Ramos (cell line): Measurements from ENCODE around the gene HEYL.

Source experiments
- in situ Hi-C: fragments of 300-500 bp; cut with MboI; formaldehyde crosslinking; loops from one replicate; pipeline ENCODE4 v1.14.3; 2022; ENCODE audit warnings: low sequenced_read_pairs; ENCODE audit not compliant: unreplicated experiment

The HEYL gene

DNA sequence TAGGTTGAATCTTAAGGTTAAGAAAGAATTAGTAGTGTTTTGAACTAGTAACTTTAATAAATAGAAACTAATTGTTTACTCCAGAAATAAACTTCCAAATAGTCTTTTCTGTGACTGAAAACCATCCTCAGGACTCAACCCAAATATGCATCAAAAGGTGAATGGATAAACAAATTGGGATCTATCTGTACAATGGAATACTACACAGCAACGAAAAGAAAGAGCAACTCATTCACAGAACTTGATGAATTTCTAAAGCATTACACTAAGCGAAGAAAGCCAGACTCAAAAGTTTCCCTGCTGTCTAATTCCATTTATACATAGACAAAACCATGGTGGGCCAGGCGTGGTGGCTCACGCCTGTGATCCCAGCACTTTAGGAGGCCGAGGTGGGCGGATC is 25.0 kb downstream of the HEYL start:
- in situ Hi-C loops = no loop called here

DNA sequence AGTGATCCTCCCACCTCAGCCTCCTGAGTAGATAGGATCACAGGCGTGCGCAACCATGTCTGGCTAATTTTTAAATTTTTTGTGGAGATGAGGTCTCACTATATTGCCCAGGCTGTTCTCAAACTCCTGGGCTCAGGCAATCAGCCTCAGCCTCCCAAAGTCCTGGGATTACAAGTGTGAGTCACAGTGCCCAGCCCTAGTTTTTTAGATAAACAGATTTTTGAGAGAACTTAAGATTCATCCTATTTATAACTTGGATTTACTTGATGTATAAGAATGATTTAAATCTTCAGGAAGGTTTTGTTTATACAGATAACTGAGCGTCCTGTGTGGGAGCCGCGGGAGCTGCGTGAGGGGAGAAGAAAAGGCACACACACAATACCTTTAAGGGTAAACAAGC is 26.2 kb downstream of the HEYL start:
- in situ Hi-C loops = no loop called here

DNA sequence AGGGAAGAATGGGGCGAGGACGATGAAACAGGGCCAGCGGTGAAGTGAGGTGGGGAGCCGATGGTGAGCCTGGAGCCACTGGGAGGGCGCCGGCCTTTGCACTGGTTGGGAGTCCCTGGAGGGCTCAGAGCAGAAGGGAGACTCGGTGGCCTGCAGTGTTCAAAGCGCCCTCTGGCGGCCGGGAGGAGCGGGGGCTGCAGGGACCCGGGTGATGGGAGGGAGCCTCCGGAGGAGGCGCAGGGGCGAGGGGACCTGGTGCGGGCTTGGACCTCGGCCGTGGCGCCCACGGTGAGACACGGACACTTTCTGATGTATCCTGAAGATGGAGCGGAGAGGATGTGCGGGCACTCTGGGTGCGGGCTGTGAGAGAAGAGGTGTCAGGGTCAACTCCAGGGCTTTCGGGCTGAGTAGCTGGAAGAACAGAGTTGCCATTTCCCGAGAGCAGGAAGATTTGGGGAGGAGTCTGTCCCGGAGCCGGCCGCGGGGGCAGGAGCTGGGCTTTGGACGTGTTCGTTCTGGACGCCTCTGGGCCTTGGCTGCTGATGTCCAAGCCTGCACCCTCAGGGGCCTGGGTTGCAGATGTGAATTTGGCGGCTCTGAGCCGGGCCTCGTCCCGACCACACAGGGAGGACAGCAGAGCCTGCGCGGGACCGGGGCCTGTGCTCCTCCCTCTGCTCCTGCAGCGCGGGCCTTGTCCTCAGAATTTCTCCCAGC is 29.7 kb downstream of the HEYL start:
- in situ Hi-C loops = loop anchor here (10.0 kb wide), 1 partner anchor 185 kb away; no protein-coding TSS in a partner anchor

DNA sequence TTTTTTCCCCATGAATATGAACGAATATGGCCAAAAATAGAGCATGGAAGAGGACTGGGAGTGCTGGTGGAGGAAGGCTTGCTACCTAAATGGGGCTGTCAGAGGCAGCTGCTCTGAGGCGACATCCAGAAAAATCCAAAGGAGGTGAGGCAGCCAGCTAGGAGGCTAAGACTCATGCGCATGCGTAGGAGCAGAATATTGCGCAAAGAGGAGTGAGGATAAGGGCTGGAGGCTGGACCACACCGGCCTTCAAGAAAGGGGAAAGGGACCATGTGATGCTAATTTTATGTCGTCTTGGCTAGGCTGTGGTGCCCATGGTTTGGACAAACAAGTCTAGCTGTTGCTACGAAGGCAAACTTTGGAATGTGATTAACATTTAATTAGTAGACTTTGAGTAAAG is 30.5 kb downstream of the HEYL start:
- in situ Hi-C loops = loop anchor here (10.0 kb wide), 1 partner anchor 186 kb away; no protein-coding TSS in a partner anchor

DNA sequence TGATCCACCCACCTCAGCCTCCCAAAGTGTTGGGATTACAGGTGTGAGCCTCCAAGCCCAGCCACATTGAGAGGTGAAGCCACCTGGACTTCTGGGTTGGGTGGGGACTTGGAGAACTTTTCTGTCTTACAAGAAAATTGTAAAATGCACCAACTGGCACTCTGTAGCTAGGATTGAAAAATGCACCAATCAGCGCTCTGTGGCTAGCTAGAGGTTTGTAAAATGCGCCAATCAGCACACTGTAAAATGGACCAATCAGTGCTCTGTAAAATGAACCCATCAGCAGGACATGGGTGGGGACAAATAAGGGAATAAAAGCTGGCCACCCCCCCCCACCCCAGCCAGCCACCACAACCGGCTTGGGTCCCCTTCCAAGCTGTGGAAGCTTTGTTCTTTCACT is 35.8 kb downstream of the HEYL start:
- in situ Hi-C loops = loop anchor here (10.0 kb wide), 1 partner anchor 191 kb away; no protein-coding TSS in a partner anchor

DNA sequence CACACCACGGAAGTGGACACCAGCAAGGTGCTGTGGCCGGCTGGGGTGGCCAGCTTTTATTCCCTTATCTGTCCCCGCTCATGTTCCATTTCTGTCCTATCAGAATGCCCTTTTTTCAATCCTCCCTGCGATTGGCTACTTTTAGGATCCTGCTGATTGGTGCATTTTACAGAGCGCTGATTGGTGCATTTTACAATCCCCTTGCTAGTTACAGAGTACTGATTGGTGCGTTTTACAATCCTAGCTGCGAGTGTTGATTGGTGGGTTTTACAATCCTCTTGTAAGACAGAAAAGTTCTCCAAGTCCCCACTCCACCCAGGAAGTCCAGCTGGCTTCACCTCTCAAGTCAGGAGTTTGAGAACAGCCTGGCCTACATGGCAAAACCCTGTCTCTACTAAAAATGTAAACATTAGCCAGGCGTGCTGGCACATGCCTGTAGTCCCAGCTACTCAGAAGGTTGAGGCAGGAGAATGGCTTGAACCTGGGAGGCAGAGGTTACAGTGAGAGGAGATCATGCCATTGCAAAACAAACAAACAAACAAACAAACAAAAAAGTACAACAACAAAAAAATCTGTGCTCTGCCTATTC is 37.7 kb downstream of the HEYL start:
- in situ Hi-C loops = loop anchor here (10.0 kb wide), 1 partner anchor 193 kb away; no protein-coding TSS in a partner anchor

DNA sequence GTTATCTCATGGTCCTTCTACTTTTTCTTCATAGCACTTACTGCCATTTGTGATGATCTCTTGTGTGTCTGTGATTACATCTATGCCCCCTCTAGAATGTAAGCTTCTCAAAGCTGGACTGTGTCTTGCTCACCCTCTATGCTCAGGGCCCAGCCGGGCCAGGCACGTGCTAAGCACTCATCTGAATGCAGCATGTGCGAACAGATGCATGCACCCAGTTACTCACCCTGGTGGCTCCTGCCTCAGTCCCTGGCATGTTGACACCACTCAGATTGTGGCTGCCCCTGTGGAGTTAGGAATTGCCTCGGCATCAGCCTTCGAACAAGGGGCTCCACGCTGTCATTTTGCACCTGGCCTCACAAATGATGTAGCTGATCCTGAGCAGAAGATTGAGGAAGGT is 43.3 kb downstream of the HEYL start:
- in situ Hi-C loops = no loop called here

DNA sequence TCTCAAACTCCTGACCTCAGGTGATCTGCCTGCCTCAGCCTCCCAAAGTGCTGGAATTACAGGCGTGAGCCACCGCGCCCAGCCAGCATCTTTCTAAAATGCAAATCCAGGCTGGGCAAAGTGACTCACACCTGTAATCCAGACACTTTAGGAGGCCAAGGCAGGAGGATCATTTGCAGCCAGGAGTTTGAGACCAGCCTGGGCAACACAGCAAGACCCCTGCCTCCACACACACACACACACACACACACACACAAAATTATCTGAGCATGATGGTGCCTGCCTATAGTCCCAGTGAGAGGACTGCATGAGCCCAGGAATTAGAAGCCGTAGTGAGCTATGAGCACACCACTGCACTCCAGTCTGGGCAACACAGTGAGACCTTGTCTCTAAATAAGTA is 46.1 kb downstream of the HEYL start:
- in situ Hi-C loops = no loop called here

DNA sequence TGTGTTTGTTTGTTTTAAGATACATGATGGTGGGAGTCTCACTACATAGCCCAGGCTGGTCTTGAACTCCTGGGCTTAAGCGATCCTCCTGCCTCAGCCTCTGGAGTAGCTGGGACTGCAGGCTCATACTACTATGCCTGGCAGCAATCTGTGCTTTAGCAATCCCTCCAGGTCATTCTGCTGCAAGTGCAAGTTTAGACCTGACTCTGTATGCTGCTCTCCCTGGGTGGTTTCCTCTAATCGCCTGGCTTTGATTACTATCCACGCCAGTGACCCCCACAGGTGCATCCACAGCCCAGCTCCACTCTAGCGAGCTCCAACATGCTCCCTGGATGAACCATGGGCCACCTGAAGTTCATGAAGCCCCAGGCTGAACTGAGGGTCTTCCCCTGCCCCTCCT is 47.4 kb downstream of the HEYL start:
- in situ Hi-C loops = no loop called here

DNA sequence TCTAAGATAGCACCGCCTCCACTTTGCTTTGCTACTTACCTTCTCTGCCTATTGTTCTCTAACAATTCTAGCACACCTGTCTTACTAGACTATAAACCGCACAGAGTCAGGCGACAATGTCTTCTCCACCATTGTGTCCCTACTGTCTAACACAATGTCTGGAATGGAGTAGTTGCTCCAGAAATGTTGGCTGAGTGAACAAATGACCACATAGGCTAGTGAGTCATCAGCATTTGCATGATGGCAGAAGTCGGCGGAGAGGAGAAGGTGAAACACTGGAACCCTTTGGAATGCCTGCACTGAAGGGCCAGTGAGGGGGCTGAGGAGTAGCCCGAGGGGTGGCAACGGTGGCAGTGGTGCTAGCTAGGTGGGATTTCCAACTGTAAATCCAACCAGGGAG is 48.9 kb downstream of the HEYL start:
- in situ Hi-C loops = no loop called here

DNA sequence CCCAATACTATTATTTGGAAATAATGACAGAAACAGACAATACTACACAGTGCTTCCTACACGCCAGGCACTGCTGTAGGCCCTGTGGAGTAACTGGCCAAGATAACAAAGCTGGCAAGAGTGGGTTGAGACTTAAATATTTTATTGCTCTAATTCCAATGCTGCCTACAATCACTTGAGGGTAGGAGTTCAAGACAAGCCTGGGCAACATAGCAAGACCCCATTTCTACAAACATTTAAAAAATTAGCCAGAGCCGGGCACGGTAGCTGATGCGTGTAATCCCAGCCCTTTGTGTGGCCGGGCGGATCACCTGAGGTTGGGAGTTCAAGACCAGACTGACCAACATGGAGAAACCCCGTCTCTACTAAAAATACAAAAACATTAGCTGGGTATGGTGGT is 53.5 kb downstream of the HEYL start:
- in situ Hi-C loops = no loop called here

DNA sequence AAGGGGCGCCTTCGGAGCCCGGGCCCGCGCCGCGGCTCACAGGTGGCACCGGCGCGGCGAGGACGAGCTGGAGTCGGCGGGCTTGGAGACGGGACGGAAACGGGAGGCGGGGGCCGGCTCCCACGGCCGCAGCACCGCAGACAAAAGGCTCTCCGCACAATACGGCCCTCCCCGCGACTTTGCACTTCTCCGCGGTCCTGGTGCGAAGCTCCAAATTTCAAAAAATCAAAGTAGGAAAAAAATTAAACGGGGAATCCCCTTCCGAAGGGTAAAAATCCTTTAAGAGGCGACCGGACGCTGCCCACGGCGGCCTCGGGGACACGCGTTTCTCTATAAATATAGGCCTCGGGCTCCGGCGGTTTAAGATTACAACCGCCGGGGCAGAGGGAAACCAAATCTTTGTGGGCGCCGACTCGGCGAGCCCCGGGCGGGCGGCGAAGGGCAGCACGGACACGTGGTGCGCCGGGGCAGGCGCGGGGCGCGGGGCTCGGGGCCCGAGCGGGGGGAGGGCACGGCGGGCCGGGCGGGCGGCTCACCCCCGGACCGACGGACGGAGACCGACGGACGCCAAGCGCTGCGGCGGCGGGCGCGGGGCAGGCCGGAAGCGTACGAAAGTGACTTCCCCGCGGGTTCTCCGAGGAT is 63.3 kb downstream of the HEYL start:
- in situ Hi-C loops = no loop called here

DNA sequence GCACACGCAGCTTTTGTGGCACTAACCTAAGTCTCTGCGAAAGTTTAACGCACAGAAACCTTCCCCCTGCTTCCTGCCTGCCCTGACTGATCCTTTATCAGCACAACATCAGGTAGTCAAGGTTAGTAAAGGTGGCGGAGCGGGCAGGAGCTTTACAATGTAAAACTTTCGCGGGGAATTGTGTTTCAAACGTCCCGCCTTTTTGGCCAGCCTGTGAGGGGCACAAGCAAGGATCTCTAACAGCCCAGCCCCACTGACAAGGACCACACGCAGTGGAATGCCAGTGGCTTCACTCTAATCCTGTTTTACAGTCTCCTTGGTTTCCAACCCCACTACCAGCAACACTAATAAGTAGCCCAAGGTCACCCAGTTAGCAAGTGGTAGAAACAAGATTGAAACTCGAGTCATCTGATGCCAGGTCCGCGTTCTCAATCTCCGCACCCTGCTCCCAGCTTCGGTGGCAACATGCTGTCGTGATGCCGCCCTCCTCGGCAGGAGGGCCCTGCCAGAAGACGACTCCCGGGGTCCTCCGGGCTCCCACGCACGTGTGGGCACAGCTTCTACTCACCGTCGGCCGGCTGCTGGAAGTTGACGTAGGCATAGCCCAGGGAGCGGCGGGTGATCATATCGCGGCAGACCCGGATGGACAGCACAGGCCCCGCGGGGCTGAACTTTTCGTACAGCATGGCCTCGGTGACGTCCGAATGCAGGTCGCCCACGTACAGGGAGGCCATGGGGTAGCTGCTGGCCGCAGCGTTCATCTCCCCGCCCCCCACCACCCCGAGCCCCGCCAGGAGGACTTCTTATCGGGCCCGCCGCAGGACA is 64.0 kb downstream of the HEYL start:
- in situ Hi-C loops = no loop called here

DNA sequence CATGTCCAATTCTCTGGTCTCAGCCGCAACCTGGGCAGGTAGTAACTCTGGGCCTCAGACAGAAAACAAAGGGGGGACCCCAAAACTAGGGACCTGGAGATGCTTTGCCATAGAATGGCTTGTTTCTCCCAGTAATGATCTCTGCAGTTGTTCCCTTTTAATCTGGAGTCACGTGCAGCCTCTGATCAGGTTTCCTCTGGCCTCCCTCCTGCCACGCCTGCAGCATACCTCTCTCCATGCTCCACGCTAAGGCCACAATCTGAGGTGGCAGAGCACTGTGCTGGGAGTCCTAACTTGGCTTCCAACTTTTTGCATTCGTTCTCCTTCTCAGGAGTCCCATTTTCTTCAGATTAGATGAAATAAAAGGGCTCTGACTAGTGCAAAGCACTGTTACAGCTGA is 64.8 kb downstream of the HEYL start:
- in situ Hi-C loops = no loop called here
